ENCODE data around the gene PIBF1. TPM values are rescaled to one million over a fixed set of nuclear protein-coding genes. Genes with fewer than 3 reads are reported as not detected.

PIBF1 gene
- total and polyA plus RNA-seq, 2 of the 4 experiments (the other 2 are of a cell fraction), result 5.1 to 13.3 TPM

DNA sequence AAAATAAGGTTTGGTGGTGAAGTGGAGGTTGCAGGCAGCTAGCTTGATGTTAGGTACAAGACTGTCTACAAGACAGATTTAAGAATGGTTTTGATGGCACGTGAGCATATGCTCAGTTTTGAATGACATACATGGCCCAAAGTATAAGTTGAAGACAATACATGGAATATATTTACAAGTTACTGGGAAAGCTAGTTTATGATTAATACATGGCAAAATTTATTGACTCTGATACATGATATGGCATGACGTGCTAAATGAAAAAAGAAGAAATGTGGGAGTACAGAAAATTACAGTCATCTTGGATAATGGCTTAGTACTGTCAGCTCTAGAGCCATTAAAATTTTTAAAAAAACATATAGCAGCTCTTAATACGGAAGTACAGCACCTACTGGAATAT lies 281.2 kb downstream of the PIBF1 start:
- no peak overlapping the region for H3K4ac ChIP-seq (ENCODE audit: low read depth, low read length)
- H4K91ac ChIP-seq (ENCODE audit: insufficient read depth, low read depth, low read length), result no peak overlapping the region
- dilution Hi-C loops (cut with HindIII; ENCODE audit: low sequenced_read_pairs, unreplicated experiment), result no loop called here
- H3K56ac ChIP-seq (ENCODE audit: extremely low read depth, insufficient read depth, low read length), result no peak overlapping the region
- H3K4me1 ChIP-seq (ENCODE audit: control insufficient read depth, insufficient read depth, low read length), result peaks cover 5% of the 10 kb centered on the region
- in situ Hi-C loops (cut with MboI; ENCODE audit: low sequenced_read_pairs), result no loop called here
- intact Hi-C loops (cut with micrococcal nuclease), result loop anchor here (5.0 kb wide), 1 partner anchor 74 kb away; no protein-coding TSS in a partner anchor
- H3K27me3 ChIP-seq (ENCODE audit: control insufficient read depth, insufficient read depth, low read length), result no peaks in the 10 kb centered on the region
- DNase-seq (no peak), ATAC-seq (ENCODE audit: low read depth) (no peak)
- no peaks in the 10 kb centered on the region for H3K9me1 ChIP-seq (ENCODE audit: insufficient read depth, low read length)
- H2BK20ac ChIP-seq (ENCODE audit: low read depth, low read length), result no peak overlapping the region
- POLR2A ChIA-PET (ENCODE audit: unreplicated experiment), result no interaction called here
- H3K36me3 ChIP-seq (ENCODE audit: control insufficient read depth, insufficient read depth, low read length), result peaks cover 5% of the 10 kb centered on the region
- no peak overlapping the region for H2AK9ac ChIP-seq (replicated peaks; ENCODE audit: low read depth, low read length, poor library complexity)
- H2BK120ac ChIP-seq (ENCODE audit: low read depth, low read length), result no peak overlapping the region
- H2AFZ ChIP-seq (replicated peaks; ENCODE audit: low read length, poor library complexity), result no peak overlapping the region
- H3K23ac ChIP-seq (ENCODE audit: low read depth, low read length), result no peak overlapping the region
- no peak overlapping the region for H3K14ac ChIP-seq (replicated peaks; ENCODE audit: low read depth, low read length)
- no peaks in the 10 kb centered on the region for H4K20me1 ChIP-seq (ENCODE audit: insufficient read depth, low read length)
- BruUV-seq (replicated peaks), result no TSS peak
- H4K8ac ChIP-seq (ENCODE audit: low read depth in 2 of 2, low read length in 2 of 2), result no peak overlapping the region
- no peak overlapping the region for H3K9ac ChIP-seq (ENCODE audit: low read depth, low read length)
- no peak overlapping the region for H3K18ac ChIP-seq (ENCODE audit: low read depth, low read length)
- no peak overlapping the region for H3K4me3 ChIP-seq (ENCODE audit: insufficient read depth, low read depth, low read length)
- H3K79me1 ChIP-seq (ENCODE audit: low read depth in 1 of 2, low read length in 2 of 2), result peaks cover 20 to 30% of the 10 kb centered on the region in 2 experiments
- no peak overlapping the region for H3K27ac ChIP-seq (ENCODE audit: insufficient read depth, low read length)
- CTCF ChIA-PET, result interaction anchor here (0.6 kb wide), 1 partner anchor 76 kb away, joined by 3 read pairs; no protein-coding TSS in a partner anchor
- H2BK5ac ChIP-seq (ENCODE audit: low read depth, low read length, poor library complexity, severe bottlenecking), result no peak overlapping the region
- no peaks in the 10 kb centered on the region for H3K9me3 ChIP-seq (ENCODE audit: control insufficient read depth, insufficient read depth, low read length)
- H2AK5ac ChIP-seq (ENCODE audit: low read depth, low read length), result no peak overlapping the region
- no peak overlapping the region for H4K5ac ChIP-seq (ENCODE audit: low read depth, low read length)
- no peak overlapping the region for H2BK15ac ChIP-seq (ENCODE audit: low read depth, low read length)
- H3K4me2 ChIP-seq (ENCODE audit: low read depth, low read length), result no peak overlapping the region
- no peak for TF ChIP-seq RFX5 (IDR thresholded peaks at IDR 0.05; ENCODE audit: low read depth, low read length)
- TF ChIP-seq SMC3 (IDR thresholded peaks at IDR 0.05; ENCODE audit: low read depth, low read length), result no peak
- TF ChIP-seq POLR2A (IDR thresholded peaks at IDR 0.05; ENCODE audit: low read depth, low read length), result no peak
- TF ChIP-seq MAZ (IDR thresholded peaks at IDR 0.05; ENCODE audit: borderline replicate concordance, low read depth, low read length), result no peak
- no peak for TF ChIP-seq MAFK (IDR thresholded peaks at IDR 0.05; ENCODE audit: low read depth, low read length)
- TF ChIP-seq BHLHE40 (IDR thresholded peaks at IDR 0.05; ENCODE audit: low read depth, low read length), result no peak
- TF ChIP-seq, protein P1, sequence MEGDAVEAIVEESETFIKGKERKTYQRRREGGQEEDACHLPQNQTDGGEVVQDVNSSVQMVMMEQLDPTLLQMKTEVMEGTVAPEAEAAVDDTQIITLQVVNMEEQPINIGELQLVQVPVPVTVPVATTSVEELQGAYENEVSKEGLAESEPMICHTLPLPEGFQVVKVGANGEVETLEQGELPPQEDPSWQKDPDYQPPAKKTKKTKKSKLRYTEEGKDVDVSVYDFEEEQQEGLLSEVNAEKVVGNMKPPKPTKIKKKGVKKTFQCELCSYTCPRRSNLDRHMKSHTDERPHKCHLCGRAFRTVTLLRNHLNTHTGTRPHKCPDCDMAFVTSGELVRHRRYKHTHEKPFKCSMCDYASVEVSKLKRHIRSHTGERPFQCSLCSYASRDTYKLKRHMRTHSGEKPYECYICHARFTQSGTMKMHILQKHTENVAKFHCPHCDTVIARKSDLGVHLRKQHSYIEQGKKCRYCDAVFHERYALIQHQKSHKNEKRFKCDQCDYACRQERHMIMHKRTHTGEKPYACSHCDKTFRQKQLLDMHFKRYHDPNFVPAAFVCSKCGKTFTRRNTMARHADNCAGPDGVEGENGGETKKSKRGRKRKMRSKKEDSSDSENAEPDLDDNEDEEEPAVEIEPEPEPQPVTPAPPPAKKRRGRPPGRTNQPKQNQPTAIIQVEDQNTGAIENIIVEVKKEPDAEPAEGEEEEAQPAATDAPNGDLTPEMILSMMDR (conservative IDR thresholded peaks at IDR 0.05; ENCODE audit: low read depth, low read length), result no peak
- TF ChIP-seq RAD21 (IDR thresholded peaks at IDR 0.05; ENCODE audit: low read length), result no peak
- TF ChIP-seq FOS (IDR thresholded peaks at IDR 0.05; ENCODE audit: low read depth, low read length), result no peak
- TF ChIP-seq MXI1 (IDR thresholded peaks at IDR 0.05; ENCODE audit: borderline replicate concordance, low read depth, low read length), result no peak
- no peak for TF ChIP-seq NFE2L2 (IDR thresholded peaks at IDR 0.05; ENCODE audit: low read depth, low read length)
- TF ChIP-seq CEBPB (IDR thresholded peaks at IDR 0.05; ENCODE audit: low read depth, low read length), result no peak
- TF ChIP-seq, protein P2, sequence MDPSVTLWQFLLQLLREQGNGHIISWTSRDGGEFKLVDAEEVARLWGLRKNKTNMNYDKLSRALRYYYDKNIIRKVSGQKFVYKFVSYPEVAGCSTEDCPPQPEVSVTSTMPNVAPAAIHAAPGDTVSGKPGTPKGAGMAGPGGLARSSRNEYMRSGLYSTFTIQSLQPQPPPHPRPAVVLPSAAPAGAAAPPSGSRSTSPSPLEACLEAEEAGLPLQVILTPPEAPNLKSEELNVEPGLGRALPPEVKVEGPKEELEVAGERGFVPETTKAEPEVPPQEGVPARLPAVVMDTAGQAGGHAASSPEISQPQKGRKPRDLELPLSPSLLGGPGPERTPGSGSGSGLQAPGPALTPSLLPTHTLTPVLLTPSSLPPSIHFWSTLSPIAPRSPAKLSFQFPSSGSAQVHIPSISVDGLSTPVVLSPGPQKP (IDR thresholded peaks at IDR 0.05; ENCODE audit: borderline replicate concordance, low read depth, low read length), result no peak
- TF ChIP-seq, protein P3, sequence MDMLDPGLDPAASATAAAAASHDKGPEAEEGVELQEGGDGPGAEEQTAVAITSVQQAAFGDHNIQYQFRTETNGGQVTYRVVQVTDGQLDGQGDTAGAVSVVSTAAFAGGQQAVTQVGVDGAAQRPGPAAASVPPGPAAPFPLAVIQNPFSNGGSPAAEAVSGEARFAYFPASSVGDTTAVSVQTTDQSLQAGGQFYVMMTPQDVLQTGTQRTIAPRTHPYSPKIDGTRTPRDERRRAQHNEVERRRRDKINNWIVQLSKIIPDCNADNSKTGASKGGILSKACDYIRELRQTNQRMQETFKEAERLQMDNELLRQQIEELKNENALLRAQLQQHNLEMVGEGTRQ (IDR thresholded peaks at IDR 0.05; ENCODE audit: low read depth, low read length), result no peak
- TF ChIP-seq CHD1 (IDR thresholded peaks at IDR 0.05; ENCODE audit: low read depth, low read length), result no peak
- no peak for TF ChIP-seq RCOR1 (IDR thresholded peaks at IDR 0.05; ENCODE audit: insufficient replicate concordance, low read length)
- WGBS, 2 experiments (ENCODE audit: extremely low coverage in 2 of 2, insufficient read length in 1 of 2), result no CpG with 5 or more reads among the region's 3 CpGs

All from IMR-90 (cell line).